Fibroblast of gingiva (primary cell): ENCODE results near the gene MEIOC.
"Not testable (repeated sequence)": the region's sequence is repeated elsewhere in the genome, so short reads cannot be mapped to it uniquely, and the experiment has no call there.

Experiments used
- DNase-seq: peaks from one replicate; pipeline ENCODE4 v3.0.0-alpha.2; 2011; ENCODE audit warnings: low read depth

The MEIOC gene

DNA sequence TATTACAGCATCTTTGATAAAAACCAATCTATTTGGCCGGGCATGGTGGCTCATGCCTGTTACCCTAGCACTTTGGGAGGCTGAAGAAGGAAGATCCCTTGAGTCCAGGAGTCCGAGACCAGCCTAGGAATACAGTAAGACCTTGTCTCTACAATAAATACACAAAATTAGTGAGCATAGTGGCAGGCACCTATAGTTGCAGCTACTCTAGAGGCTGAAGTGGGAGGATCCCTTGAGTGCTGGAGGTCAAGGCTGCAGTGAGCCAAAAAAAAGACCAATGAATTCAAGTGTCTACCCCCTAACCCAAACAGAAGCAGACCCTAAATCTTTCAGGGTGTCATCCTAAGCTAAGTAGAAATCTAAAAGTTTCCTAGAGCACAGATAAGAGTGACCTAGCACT is 7.3 kb upstream of the MEIOC start:
- DNase-seq = no peak

DNA sequence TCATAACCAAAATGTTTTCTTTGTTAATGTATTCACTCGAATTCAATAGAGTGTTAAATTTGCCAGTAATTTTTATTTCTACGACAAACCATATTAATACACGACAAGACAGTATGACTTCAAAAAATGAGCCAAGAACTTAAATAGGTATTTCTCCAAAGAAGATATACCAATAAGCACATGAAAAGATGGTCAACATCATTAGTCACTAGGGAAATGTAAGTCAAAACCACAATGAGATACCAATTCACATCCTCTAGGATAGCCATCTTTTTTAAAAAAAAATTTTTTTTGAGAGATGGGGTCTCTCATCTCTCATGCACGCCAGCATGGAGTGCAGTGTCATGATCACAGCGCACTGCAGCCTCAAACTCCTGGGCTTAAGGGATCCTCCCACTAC is 5.0 kb upstream of the MEIOC start:
- DNase-seq = no peak

DNA sequence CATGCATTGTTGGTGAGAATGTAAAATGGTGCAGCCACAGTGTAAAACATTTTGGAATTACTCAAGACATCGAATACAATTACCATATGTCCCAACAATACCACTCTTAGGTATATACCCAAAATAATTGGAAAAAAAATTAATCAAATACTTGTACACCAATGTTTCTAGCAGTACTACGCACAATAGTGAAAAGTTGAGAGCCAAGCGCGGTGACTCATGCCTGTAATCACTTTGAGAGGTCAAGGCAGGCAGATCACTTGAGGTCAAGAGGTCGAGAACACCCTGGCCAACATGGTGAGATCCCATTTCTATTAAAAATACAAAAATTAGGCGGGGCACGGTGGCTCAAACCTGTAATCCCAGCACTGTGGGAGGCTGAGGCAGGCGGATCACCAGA is 3.5 kb upstream of the MEIOC start:
- no peak for DNase-seq

DNA sequence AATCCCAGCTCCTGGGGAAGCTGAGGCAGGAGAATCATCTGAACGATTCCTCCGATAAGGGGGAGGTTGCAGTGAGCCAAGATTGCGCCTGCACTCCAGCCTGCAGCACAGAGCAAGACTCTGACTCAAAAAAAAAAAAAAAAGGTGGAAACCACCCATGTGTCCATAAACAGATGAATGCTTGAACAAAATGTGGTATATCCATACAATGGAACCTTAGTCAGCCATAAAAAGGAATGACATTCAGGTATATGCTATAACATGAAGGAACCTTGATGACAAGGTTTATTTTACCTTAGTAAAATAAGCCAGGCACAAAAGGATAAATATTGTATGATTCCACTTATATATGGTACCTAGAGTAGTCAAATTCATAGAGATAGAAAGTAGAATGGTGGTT is 2.9 kb upstream of the MEIOC start:
- DNase-seq = no peak

DNA sequence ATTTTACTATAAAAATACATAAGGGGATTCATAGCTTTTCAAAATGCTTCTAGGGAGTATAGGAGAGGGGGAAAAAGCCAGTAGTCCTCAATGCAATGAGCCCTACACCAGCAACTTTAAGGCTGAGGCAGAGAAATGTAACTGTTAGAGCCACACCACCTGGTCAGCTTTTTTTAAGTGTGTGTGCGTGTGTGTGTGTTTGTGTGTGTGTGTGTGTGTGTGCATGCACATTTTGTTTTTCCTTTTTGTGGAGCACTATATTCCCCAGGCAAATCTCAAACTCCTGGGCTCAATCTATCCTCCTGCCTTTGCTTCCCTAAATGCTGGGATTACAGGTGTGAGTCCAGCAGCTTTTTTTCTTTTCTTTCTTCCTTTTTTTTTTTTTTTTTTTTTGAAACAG is 2.3 kb upstream of the MEIOC start:
- no peak for DNase-seq

DNA sequence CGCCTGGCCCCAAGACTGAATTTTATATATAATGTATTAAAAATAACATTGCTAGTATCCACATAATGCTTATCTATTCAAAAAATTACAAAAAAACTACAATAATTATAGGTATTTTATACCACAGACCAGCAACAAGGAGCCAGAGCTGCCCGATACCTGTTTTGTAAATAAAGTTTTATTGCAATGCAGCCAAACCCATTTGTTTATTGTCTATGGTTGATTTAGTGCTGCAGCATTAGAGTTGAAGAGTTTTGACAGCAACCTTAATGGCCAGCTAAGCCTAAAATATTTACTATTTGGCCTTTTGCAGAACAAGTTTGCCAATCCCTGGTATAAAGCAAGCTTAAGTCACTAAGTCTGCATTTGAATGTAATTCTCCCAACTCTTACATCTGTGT is 5.6 kb downstream of the MEIOC start:
- DNase-seq = no peak

DNA sequence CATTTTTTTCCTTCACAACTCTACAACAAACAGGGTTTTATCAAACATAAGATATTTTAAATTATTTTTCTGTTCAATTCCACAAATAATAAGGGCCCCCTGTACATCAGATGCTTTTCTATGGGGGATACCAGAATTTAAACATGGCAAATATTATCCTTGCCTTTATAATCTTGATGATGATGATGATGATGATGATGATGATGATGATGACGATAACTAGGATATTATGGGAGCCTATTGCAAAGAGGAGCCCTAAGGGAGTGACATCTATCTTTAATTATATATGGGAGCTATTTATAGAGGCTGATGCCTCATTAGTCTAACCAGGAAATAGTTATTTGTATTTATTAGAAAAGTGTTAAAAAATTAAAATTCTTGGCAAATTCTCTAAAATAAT is 6.8 kb downstream of the MEIOC start:
- DNase-seq = no peak

DNA sequence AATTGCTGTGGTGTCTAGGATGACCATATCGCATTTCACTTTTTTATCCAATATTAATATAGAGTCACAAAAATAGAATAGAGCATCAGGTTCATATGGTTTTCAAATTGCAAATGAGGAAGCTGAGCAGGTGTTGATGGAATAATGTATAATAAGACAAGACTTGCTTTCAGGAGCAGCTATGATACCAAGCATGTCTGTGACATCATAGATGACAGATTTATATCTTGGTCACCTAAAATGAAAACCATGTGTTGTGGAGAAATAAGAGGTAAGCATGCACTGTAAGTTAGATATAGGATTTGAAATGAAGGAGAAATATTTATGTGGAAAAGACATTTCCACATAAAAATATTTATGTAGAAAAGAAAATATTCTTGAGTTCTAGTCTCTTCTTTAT is 8.6 kb downstream of the MEIOC start:
- no peak for DNase-seq

DNA sequence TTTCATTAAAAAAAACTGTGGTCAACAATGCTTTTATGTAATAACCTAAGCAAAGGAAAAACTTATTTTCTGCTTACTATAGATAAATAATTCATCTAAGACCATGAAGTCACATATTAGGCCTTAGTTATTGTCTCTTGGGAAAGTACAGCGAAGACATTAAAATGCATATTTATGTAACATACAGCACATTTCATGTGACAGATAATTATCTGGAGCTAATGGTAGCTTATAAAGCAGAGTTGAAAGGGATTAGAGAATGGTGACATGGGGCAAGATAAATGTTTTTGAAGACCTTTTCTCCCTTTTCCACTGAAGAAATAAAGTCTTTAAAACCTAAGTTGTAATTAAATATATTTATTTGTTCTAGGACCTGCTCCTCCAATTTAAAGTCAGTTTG is 9.7 kb downstream of the MEIOC start:
- DNase-seq = no peak

DNA sequence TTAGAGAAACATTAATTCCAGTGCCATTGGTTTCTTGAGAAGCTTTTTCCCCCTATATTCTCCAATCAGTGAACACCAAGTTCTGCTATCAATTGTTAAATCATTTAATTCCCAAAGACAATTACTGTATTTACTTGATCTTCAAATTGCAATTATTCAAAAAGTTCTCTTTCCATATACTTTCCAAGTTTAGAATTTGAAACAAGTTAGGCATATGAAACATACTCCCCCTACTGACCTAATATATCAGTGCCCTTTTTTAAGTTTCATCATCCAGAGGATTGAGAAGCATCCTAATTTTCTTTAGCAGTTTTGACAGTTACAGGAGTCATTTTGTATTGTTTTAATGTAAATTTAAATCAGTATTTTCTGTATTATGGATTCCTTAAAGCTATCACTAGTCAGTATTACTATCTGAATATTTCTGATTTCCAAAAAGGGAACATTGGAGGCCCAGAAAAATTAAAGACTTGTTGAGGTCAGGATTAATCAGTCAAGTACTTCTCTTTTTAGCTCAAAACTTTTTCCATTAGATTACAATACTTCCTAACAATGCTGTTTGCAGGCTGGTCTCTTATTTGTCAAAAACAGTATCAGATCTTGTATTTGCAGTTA is 16.3 kb downstream of the MEIOC start:
- DNase-seq = peak; percentile 20

DNA sequence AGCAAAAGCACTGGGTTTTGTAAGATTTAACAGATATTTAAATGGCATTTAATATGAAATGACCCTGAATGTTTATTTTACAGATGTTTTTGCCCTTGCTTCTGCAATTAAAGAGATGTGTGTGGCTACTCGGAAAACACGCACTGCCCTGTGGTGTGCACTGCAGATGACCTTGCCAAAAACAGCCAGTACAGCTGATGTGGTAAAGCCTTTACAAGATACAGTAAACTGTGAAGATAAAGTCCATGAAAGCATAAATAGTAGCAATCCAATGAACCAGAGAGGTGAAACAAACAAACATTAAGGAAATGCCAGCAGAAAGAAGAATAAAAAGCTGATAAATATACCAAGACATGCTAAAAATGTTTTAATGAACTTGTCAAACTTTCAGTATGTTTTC is 17.6 kb downstream of the MEIOC start:
- no peak for DNase-seq

DNA sequence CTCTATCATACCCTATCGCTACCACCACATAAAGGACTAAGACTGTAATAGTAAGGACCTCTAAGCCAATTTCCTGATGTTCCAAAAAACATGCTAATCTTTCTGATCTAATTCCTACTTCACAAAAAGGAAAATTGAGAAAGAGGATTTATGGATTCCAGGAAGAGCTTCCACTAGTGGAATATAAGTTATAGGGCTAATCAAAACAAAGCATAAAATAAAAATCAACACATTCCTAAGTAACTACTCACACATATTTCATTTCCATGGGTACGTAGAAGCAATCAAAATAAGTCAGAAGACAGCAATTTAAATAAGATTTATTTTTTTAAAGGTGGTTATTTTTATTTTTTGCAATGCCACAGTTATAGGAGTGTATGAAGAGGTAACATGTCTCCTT is 20.9 kb downstream of the MEIOC start:
- peak; percentile 34 for DNase-seq

DNA sequence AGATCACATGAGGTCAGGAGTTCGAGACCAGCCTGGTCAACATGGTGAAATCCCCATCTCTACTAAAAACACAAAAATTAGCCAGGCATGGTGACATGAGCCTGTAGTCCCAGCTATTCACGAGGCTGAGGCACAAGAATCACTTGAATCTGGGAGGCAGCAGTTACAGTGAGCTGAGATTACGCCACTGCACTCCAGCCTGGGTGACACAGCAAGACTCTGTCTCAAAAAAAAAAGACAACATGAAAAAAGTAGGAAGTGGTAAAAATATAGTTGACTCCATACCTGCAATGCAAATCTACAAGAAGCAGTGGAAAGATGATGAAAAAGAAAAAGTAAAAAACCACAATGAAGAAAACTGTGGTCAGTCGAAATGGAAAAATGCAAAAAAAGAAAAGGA is 27.0 kb downstream of the MEIOC start:
- DNase-seq = not testable (repeated sequence)

DNA sequence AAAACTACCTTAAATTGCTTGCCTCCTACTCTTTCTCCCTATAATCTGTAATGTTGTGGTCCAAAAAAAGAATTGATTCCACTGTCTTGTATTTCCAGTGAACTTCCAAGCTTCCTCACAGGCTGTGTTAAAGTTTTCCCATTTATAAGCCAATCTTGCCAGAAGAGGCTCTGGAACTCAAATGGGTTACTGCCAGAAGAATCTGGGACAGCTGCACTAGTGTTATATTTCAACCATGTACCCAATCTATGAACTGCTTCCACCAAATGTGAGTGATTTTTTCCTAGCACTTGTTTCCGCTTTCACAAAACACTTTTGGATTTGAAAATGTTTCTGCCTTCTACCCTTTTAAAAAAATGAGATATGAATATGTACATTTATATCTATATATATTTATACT is 31.5 kb downstream of the MEIOC start:
- DNase-seq = peak; percentile 44

DNA sequence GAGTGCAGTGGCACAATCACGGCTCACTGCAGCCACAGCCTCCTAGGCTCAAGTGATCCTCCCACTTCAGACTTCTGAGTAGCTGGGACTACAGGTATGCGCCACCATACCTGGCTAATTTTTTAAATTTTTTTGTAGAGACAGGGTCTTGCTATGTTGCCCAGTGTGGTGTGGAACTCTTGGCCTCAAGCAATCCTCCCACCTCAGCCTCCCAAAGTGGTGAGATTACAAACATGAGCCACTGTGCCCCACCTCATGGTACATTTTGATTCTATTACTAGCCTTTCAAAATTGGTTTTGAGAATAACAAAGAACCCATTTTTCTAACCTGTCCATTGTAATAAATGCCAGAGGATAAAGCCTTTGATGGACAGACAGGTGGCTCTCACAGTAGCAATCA is 31.9 kb downstream of the MEIOC start:
- DNase-seq = no peak

DNA sequence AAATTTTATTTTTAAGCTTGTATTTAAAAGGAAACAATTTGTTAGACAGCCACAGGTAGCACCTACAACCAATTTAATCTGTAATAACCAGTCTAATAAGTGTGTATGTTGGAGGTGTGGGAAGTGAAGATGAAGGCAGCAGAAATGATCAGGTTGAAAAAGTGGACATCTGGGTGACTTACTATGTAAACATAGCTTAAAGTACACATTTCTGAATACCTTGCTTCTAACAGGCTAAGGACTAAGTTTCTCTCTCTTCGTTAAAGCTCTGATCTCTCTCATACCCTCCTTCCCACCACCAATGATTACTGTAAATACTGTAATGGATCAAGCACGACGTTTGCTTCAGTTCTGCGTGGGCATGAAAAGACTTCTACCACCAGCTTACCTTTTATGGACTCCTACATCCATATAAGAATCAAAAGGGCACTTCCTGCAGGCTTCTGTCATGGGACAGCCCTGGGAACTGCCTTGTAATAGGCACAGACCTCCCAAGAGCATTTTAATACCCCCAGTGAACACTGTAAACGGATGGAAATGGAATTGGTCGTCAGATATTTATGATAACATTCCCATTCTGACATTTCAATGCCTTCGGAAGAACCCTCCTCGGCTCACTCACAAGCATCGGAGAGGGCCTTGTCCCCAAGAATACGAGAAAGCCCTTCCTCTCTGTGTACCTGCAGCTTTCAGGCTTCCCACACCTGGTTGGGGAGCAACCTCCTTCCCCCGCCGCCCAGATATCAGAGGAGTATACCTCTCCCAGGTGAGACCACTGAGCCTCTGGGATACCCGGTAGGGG is 32.6 kb downstream of the MEIOC start:
- DNase-seq = no peak

DNA sequence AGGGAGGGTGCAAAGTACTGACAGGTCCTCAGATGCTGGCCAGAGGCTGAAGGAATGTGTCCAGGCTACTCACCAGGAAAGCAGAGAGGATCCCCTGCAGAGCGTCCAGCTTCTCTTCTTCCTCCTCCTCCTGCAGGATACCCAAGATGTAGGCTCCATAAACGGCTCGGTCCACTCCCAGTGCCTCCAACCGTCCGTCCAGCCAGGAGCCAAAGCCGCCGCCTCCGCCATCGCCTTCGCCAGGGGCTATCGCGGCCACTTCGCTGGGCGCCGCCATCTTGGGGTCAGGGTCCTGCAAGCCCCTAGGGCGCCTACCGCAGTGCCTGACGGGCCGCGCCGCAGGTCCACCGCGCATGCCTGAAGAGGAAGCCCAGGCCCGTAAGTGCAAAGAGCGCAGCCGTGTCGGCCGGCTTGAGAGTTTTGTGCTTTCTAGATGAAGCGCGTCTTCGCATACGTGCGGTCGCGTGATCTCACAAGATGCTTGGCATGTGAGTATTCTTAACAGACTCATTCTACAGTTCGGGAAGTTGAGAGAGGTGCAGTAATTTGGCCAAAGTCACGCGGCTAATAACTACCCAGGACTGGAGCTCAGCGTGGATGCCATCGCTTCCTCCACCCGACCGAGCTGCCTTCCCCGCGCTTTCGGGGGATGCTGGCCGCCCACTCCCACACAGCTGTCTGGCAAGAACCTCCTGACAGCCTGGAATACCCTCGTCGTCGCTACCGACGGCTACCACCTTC is 33.4 kb downstream of the MEIOC start, which contains the start of gene CCDC43:
TSS of gene CCDC43 (minus strand) at position 300 of the 741 bp plus-strand sequence. CDS start at position 277, 23 bp downstream.
- DNase-seq = peak; percentile 91

DNA sequence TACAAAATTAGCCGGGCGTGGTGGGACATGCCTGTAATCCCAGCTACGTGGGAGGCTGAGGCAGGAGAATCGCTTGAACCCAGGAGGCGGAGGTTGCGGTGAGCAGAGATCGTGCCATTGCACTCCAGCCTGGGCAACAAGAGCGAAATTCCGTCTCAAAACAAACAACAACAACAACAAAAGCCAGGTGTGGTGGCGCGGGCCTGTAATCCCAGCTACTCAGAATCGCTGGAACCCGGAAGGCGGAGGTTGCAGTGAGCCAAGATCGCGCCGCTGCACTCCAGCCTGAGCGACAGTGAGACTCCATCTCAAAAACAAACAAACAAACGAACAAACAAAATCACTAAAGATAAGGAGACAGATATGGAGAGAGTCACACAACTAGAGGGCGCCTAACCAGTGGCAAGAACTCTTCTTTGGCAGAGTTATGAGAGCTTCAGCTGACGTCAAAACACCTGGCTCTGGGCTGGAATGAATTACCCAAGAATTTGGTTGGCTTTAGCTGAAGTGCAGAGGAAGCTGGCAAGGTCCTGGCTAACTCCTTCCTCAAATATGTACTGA is 34.6 kb downstream of the MEIOC start:
- DNase-seq = peak; percentile 47

DNA sequence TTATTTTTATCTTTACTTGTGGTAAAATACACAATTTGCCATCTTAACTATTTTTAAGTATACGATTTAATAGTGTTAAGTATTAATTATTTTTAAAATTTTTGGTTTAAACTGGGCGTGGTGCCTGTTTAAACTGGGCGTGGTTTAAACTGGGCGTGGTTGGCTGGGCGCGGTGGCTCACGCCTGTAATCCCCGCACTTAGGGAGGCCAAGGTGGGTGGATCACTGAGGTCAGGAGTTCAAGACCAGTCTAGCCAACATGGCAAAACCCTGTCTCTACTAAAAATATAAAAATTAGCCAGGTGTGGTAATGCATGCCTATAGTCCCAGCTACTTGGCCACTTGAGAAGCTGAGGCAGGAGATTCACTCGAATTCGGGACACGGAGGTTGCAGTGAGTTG is 37.3 kb downstream of the MEIOC start:
- no peak for DNase-seq

DNA sequence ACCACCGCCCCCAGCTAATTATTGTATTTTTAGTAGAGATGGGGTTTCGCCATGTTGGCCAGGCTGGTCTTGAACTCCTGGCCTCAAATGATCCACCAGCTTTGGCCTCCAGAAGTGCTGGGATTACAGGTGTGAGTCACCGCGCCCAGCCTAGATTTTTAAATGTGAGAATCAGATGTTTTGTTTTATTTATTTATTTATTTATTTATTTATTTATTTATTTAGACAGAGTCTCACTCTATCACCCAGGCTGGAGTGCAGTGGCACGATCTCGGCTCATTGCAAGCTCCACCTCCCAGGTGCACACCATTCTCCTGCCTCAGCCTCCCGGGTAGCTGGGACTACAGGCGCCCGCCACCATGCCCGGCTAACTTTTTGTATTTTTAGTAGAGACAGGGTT is 44.0 kb downstream of the MEIOC start:
- DNase-seq = not testable (repeated sequence)

DNA sequence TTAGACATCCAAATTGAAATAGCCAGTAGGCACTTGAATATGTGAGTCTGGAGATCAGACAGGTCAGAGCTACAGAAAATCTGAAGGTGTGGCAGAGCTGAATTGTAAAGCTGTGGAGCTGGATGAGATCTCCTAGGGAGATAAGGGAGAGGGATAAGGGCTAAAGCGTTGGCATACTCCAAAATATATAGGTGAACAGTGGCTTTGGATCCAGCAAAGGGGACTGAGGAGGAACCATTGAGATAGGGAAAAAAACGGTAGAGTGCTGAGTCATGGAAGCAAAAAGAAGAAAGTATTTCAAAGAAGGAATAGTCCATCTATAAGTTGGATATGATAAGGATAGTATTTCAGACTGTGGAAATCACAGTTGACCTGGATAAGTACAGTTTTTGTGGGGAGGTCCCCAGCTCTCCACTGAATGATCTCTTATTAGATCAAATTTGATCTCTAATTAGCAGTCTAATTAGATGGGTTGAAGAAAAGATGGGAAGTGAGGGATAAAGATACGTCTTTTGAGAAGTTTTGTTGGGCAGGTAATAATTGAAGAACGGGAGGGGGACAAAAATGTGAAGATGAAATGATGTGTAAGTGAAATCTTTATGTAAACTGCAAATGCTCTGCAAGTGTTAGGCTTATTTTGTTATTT is 51.6 kb downstream of the MEIOC start:
- no peak for DNase-seq
